ENCODE measurements around the gene CHRM5.

Gene CHRM5

DNA sequence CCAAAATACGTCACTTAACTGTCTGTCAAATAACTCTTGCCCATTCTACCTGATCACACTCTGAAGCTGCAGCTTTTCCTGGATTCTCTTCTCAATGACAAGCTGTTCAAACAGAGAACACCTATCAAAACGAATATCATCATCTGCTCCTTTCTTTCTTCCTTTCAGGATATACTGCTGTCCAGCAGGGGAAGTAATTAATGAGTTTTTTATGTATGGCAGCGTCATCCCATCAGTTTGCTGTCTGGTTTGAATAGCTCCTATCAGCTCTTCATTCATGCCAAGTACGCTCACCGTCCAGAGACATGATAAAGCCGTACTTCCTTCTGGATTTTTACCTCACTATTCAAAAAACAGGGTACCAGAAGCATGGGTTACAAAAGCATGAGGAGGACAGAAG is at the start of gene CHRM5:
CHRM5 (plus strand) TSS at position 274 of the 400 bp plus-strand sequence. CDS start 94,221 bp downstream, outside the sequence.
- DNase-seq (ENCODE audit: low read depth in 1 of 2, low spot score in 1 of 2) = no peak

DNA sequence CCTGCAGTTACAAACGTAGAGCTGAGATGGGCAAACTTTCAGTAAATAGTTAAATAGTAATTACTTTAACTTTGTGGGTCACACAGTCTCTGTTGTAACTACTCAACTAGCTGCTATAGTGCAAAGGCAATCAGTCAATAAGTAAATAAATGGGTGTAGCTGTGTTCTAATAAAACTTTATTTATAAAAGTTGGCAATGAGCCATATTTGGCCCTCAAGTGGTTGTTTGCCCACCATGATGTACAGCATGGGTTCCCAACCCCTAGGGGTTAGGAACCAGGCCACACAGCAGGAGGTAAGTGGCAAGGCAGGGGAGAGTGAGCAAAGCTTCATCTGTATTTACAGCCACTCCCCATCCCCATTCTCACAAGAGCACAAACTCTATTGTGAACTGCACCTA is 44.9 kb upstream of the CHRM5 start:
- DNase-seq (ENCODE audit: low read depth in 1 of 2, low spot score in 1 of 2) = no peak

- DNase-seq (ENCODE audit: low read depth in 1 of 2, low spot score in 1 of 2) = no peak
Measured at GRCh38 chr15:33926260-33926659, 42.0 kb upstream of the CHRM5 start.

DNA sequence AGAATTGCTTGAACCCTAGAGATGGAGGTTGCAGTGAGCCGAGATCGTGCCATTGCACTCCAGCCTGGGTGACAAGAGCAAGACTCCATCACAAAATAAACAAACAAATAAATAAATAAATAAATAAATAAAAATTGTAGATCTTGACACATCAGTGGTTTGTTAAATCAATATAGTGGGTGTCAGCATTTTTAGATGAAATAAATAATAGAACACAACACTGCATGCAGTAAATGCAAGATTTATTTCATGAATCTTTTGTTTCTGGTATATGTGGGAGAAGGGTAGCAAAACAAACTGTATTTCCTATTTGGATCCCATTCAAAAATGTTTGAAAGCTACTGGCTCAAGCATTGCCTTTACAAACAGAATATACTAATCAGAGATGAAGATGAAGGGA is 35.6 kb upstream of the CHRM5 start:
- DNase-seq (ENCODE audit: low read depth in 1 of 2, low spot score in 1 of 2) = no peak

DNA sequence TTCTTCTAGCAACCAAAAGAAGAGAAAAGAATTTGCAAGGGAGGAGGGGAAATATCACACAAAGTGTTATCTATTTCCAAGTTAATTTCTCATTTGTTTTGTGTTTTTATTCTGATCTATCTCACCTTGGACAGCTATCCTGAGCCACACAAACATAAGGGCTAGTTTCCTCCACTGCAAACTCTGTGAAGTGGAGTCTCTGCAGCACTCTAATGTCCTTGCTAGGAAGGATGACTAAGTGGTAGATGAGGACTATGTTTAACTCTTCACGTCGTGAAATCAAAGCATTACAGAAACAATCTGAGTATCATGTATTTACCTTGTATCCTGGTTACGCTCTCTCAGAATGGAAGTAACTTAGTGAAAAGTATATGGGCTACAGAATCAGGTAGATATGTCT is 33.9 kb upstream of the CHRM5 start:
- no peak for DNase-seq (ENCODE audit: low read depth in 1 of 2, low spot score in 1 of 2)

GRCh38 chr15:33934921-33935320 is 33.4 kb upstream of the CHRM5 start:
- DNase-seq (ENCODE audit: low read depth in 1 of 2, low spot score in 1 of 2) = no peak

DNA sequence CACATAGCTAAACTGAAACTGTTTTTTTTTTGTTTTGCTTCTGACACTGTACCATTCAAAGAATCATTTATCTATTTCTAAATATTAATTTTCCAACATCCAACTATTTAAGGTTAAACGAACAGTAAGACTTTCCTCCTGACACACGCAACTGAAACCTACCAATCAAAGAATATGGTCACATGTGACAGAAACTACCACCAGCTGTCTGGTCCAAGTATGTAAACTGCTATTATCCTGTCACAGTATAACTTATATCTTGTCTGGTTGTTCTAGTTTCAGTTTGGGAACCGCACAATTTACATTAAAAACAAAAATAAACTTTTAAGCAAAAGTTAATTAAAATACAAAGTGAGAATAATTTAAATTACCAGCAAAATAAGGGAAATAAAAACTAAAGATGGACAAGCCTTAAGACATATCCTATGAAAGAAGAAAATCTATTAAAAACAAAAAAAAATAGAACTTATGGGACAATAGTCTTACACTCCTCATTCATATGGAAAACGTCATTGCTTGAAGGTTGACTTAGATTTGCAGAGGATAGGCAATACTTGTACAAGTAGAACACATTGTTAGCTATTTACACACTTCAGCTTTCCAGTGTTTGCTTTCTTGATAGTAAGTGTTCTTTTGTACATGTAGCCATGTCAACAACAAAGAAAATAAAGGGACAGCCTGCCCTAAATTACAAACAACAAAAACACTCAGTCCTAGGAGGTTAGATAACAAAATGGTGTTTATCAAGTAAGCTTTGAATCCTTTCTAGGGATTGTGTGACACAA is 26.8 kb upstream of the CHRM5 start:
- no peak for DNase-seq (ENCODE audit: low read depth in 1 of 2, low spot score in 1 of 2)

- no peak for DNase-seq (ENCODE audit: low read depth in 1 of 2, low spot score in 1 of 2)
Measured at GRCh38 chr15:33946152-33946551, 22.1 kb upstream of the CHRM5 start.

GRCh38 chr15:33955945-33956344 is 12.4 kb upstream of the CHRM5 start:
- DNase-seq (ENCODE audit: low read depth in 1 of 2, low spot score in 1 of 2) = no peak

GRCh38 chr15:33956397-33956796 is 11.9 kb upstream of the CHRM5 start:
- DNase-seq (ENCODE audit: low read depth in 1 of 2, low spot score in 1 of 2) = no peak

- DNase-seq (ENCODE audit: low read depth in 1 of 2, low spot score in 1 of 2) = no peak
Measured at GRCh38 chr15:33959844-33960548, 8.3 kb upstream of the CHRM5 start.

- DNase-seq (ENCODE audit: low read depth in 1 of 2, low spot score in 1 of 2) = no peak
Measured at GRCh38 chr15:33960549-33960935, 7.8 kb upstream of the CHRM5 start.

- DNase-seq (ENCODE audit: low read depth in 1 of 2, low spot score in 1 of 2) = no peak
Measured at GRCh38 chr15:33963831-33964664, 4.2 kb upstream of the CHRM5 start.

- DNase-seq (ENCODE audit: low read depth in 1 of 2, low spot score in 1 of 2) = no peak
Measured at GRCh38 chr15:33964665-33965040, 3.6 kb upstream of the CHRM5 start.

DNA sequence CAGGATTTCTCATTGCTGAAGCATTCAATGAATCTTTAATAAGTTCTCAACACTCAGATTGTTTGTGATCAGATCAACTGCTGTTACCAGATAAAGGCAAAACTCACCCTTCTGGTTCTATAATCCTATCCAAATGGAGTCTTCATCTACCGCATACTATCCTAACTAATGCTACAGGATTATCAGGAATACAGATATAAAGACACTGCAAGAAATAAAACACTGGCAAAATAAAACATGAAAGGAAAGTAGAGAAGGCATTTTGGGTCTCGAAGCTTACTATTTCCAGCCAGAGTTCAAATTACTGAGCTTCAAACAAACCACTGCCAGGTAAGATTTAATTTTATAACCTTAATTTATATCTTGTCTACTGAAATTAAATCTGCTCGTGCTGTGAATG is 524 bp downstream of the CHRM5 start:
- no peak for DNase-seq (ENCODE audit: low read depth in 1 of 2, low spot score in 1 of 2)

DNA sequence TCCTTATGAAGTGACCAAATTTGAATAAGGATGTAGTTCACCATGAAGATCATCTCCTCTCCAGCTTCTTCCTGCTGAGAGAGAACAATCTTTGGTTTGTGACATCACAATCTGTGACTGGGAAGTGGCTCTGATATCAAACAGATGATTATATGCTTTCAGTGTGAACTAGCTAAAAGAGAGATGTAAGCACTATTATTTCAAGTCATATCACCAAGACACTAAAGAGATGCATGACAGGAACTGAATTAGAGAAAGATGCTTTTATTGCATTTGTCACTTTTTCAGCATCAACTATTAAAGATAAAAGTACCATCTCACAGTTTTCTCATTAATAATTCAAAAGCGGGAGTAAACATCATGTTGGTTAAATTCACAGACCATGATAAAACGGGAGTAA is 3.5 kb downstream of the CHRM5 start:
- no peak for DNase-seq (ENCODE audit: low read depth in 1 of 2, low spot score in 1 of 2)

- DNase-seq (ENCODE audit: low read depth in 1 of 2, low spot score in 1 of 2) = no peak
Measured at GRCh38 chr15:33975022-33975565, 6.8 kb downstream of the CHRM5 start.

- DNase-seq (ENCODE audit: low read depth in 1 of 2, low spot score in 1 of 2) = no peak
Measured at GRCh38 chr15:33980159-33980558, 11.9 kb downstream of the CHRM5 start.

- no peak for DNase-seq (ENCODE audit: low read depth in 1 of 2, low spot score in 1 of 2)
Measured at GRCh38 chr15:33982516-33982915, 14.2 kb downstream of the CHRM5 start.

DNA sequence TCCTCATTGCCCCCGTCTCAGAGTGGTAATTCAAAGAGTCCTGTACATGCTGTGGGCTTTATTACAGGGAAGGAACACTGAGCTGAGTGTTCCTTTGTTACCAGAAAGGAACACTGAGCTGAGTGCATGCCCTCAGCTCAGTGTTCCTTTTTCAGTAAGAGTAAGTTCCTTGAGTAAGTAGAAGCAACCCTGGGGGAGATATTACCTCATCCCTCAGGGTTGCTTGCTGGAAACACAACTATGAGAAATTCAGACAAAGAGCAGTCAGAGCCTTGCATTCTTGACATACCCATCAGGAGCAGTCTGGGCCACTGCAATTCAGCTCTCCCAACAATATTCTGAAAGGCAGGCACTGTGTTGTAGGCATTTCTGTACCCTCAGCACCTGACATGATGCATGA is 17.0 kb downstream of the CHRM5 start:
- no peak for DNase-seq (ENCODE audit: low read depth in 1 of 2, low spot score in 1 of 2)

- no peak for DNase-seq (ENCODE audit: low read depth in 1 of 2, low spot score in 1 of 2)
Measured at GRCh38 chr15:33985751-33986150, 17.5 kb downstream of the CHRM5 start.

GRCh38 chr15:33987444-33987843 is 19.1 kb downstream of the CHRM5 start:
- DNase-seq (ENCODE audit: low read depth in 1 of 2, low spot score in 1 of 2) = no peak
